K562 (cell line): ENCODE results near the gene DISC1. TPM values are rescaled to one million over a fixed set of nuclear protein-coding genes. Genes with fewer than 3 reads are reported as not detected.

Experiments
- ATAC-seq: fragments of 200-7000 bp; cut with Tn5 transposase; 3 replicates; pipeline ENCODE4 v1.9.1; 2020; ENCODE audit warnings: moderate library complexity
- BruUV-seq: library from RNA; stranded (reverse); fragments of 400-500 nt; replicated peaks from 2 replicates; lab custom pipeline; 2021; lab: Mats Ljungman, UMichigan
- CTCF ChIA-PET: fragments of 300-600 bp; formaldehyde crosslinking; extraction: SDS; loops from one replicate; lab custom pipeline; 2021; ENCODE audit warnings: low intra/inter-chr PET ratio; lab: Yijun Ruan, JAX
- POLR2A ChIA-PET: fragments of 300-600, 350-650 bp; sonication (Branson Sonifier 250); formaldehyde crosslinking; extraction: SDS; loops from one replicate; lab custom pipeline; 2021; ENCODE audit warnings: antibody characterized with exemption, inconsistent platforms; lab: Yijun Ruan, JAX
- DNase-seq, 4 experiments: peaks; one replicate each; pipeline versions ENCODE4 v3.0.0 to v3.0.0-alpha.2; 2011 to 2018; ENCODE audit warnings: low spot score in 3 of 4, mixed read lengths in 3 of 4; ENCODE audit errors: extremely low read depth in 1 of 4
- FAIRE-seq: peaks from 2 replicates; lab custom pipeline; 2011; peaks lifted over from hg19 to GRCh38; lab: Jason Lieb, UNC
- H2AFZ ChIP-seq: 2 replicates; pipeline ENCODE4 v1.6.0; 2011; ENCODE audit warnings: low read depth, low read length, control low read depth, inconsistent platforms
- H3K27ac ChIP-seq: fragments of 200-600 bp; 3 replicates; pipeline ENCODE4 v1.8.0; 2011; ENCODE audit warnings: low read depth, mild to moderate bottlenecking, control low read depth, inconsistent platforms, low read length, moderate library complexity, mixed read lengths; ENCODE audit errors: extremely low read depth
- H3K27me3 ChIP-seq, 2 experiments: fragments of 300-600 bp in 1 of 2; 2 replicates in 1 of 2; 3 replicates in 1 of 2; pipeline versions ENCODE4 v1.6.0 to v1.8.0; 2011; ENCODE audit warnings: inconsistent platforms in 2 of 2, low read length in 2 of 2, mild to moderate bottlenecking in 1 of 2, mixed read lengths in 1 of 2, moderate library complexity in 1 of 2; ENCODE audit not compliant: control insufficient read depth in 2 of 2, insufficient read depth in 2 of 2
- H3K36me3 ChIP-seq: fragments of 300-600 bp; 3 replicates; pipeline ENCODE4 v1.8.0; 2011; ENCODE audit warnings: mild to moderate bottlenecking, low read length, inconsistent platforms; ENCODE audit not compliant: control insufficient read depth, insufficient read depth
- H3K4me1 ChIP-seq, 2 experiments: fragments of 200-600 bp in 1 of 2; replicated peaks in 1 of 2; 2 replicates in 1 of 2; 3 replicates in 1 of 2; pipeline versions ENCODE4 v1.5.1 to v1.8.0; 2011; ENCODE audit warnings: inconsistent platforms in 2 of 2, low read length in 2 of 2, mild to moderate bottlenecking in 1 of 2, mixed read lengths in 1 of 2, moderate library complexity in 1 of 2; ENCODE audit not compliant: control insufficient read depth in 2 of 2, insufficient read depth in 2 of 2
- H3K4me2 ChIP-seq: 2 replicates; pipeline ENCODE4 v1.6.1; 2011; ENCODE audit warnings: low read length, control low read depth, inconsistent platforms, mixed read lengths; ENCODE audit not compliant: insufficient read depth
- H3K4me3 ChIP-seq: fragments of 200-600 bp; sonication (generic), shearing (Covaris generic); 2 replicates; pipeline ENCODE4 v1.5.1; 2016; ENCODE audit warnings: control low read depth, inconsistent platforms
- H3K79me2 ChIP-seq: fragments of 200-600 bp; 3 replicates; pipeline ENCODE4 v1.8.0; 2011; ENCODE audit warnings: low read length, inconsistent platforms; ENCODE audit not compliant: control insufficient read depth, insufficient read depth
- H3K9ac ChIP-seq, 2 experiments: 2 replicates each; pipeline versions ENCODE4 v1.6.0 to v1.6.1; 2011; ENCODE audit warnings: low read depth in 2 of 2, low read length in 2 of 2, control low read depth in 1 of 2, inconsistent platforms in 1 of 2, mild to moderate bottlenecking in 1 of 2, mixed read lengths in 1 of 2; ENCODE audit not compliant: insufficient read depth in 1 of 2
- H3K9me1 ChIP-seq: one replicate; pipeline ENCODE4 v1.6.0; 2011; ENCODE audit warnings: inconsistent platforms, mild to moderate bottlenecking, low read length, moderate library complexity; ENCODE audit not compliant: control insufficient read depth, insufficient read depth
- H3K9me3 ChIP-seq: replicated peaks from 2 replicates; pipeline ENCODE4 v1.5.1; 2011; ENCODE audit warnings: low read depth, low read length, inconsistent platforms; ENCODE audit not compliant: control insufficient read depth, insufficient read depth
- H4K20me1 ChIP-seq: replicated peaks from 2 replicates; pipeline ENCODE4 v1.6.1; 2011; ENCODE audit warnings: low read length, inconsistent platforms, mixed read lengths; ENCODE audit not compliant: control insufficient read depth, insufficient read depth
- ARNT ChIP-seq, 2 experiments: fragments of 450-650 bp; IDR thresholded peaks; 2 replicates each; pipeline ENCODE4 v1.6.1; 2016; ENCODE audit warnings: mild to moderate bottlenecking in 1 of 2
- CBFA2T2 ChIP-seq: fragments of 450-650 bp; conservative IDR thresholded peaks from 2 replicates; pipeline ENCODE4 v1.6.1; 2017; ENCODE audit warnings: mild to moderate bottlenecking
- CBX5 ChIP-seq: IDR thresholded peaks from 2 replicates; pipeline ENCODE4 v1.6.1; 2014; ENCODE audit warnings: low read depth, borderline replicate concordance
- CHCHD3 ChIP-seq: fragments of 250-450 bp; sonication (Bioruptor Pico); IDR thresholded peaks from 2 replicates; pipeline ENCODE4 v2.1.2; 2022; ENCODE audit warnings: mild to moderate bottlenecking
- EGR1 ChIP-seq: fragments of 450-650 bp; conservative IDR thresholded peaks from 2 replicates; pipeline ENCODE4 v1.6.1; 2017; ENCODE audit warnings: mild to moderate bottlenecking
- GTF2E2 ChIP-seq: fragments of 200-800 bp; sonication (Bioruptor generic); IDR thresholded peaks from 2 replicates; pipeline ENCODE4 v1.6.1; 2016; ENCODE audit warnings: missing genetic modification characterization, missing compliant biosample characterization
- IRF2 ChIP-seq: sonication (generic); formaldehyde crosslinking; IDR thresholded peaks from 2 replicates; pipeline ENCODE4 v1.8.1; 2022; ENCODE audit warnings: mild to moderate bottlenecking, missing genetic modification reagents
- MCM5 ChIP-seq: fragments of 450-650 bp; IDR thresholded peaks from 2 replicates; pipeline ENCODE4 v1.6.1; 2016; ENCODE audit warnings: low read depth
- NR1H2 ChIP-seq: sonication (generic); formaldehyde crosslinking; IDR thresholded peaks from 2 replicates; pipeline ENCODE4 v1.4.0; 2020; ENCODE audit warnings: mild to moderate bottlenecking, missing genetic modification reagents
- PCBP2 ChIP-seq: fragments of 200-400 bp; formaldehyde crosslinking; IDR thresholded peaks from 2 replicates; pipeline ENCODE4 v1.6.1; 2018; ENCODE audit warnings: low read length, low read depth, mild to moderate bottlenecking, moderate library complexity; ENCODE audit not compliant: poor library complexity, severe bottlenecking
- SAP30 ChIP-seq: fragments of 200-600 bp; sonication (generic); IDR thresholded peaks from 2 replicates; pipeline ENCODE4 v1.6.1; 2012; ENCODE audit warnings: borderline replicate concordance, low read depth, mild to moderate bottlenecking, moderate library complexity, low read length, control low read depth, inconsistent platforms; ENCODE audit not compliant: insufficient read depth, poor library complexity, severe bottlenecking
- SMAD1 ChIP-seq: fragments of 150-350 bp; IDR thresholded peaks from 2 replicates; pipeline ENCODE4 v1.6.1; 2014; ENCODE audit warnings: low read length, low read depth; ENCODE audit not compliant: partially characterized antibody
- TCFL5 ChIP-seq: fragments of 250-450 bp; sonication (Bioruptor Pico); conservative IDR thresholded peaks from 2 replicates; pipeline ENCODE4 v1.6.1; 2021; ENCODE audit warnings: mild to moderate bottlenecking, moderate library complexity, matching md5 sums
- YBX1 ChIP-seq: fragments of 450-650 bp; IDR thresholded peaks from 2 replicates; pipeline ENCODE4 v1.7.1; 2016; ENCODE audit warnings: mild to moderate bottlenecking
- ZNF197 ChIP-seq: fragments of 200-800 bp; sonication (Bioruptor generic); IDR thresholded peaks from 2 replicates; pipeline ENCODE4 v1.6.1; 2016; ENCODE audit warnings: low read depth, missing genetic modification characterization, missing compliant biosample characterization
- ZNF239 ChIP-seq: fragments of 250-450 bp; sonication (Bioruptor Pico); IDR thresholded peaks from 2 replicates; pipeline ENCODE4 v1.4.0; 2020; ENCODE audit warnings: mild to moderate bottlenecking
- ZNF253 ChIP-seq: fragments of 250-450 bp; sonication (Bioruptor Pico); conservative IDR thresholded peaks from 2 replicates; pipeline ENCODE4 v1.6.1; 2021; ENCODE audit warnings: mild to moderate bottlenecking
- ZNF311 ChIP-seq: fragments of 250-450 bp; sonication (Bioruptor Pico); IDR thresholded peaks from 2 replicates; pipeline ENCODE4 v1.4.0; 2020; ENCODE audit warnings: mild to moderate bottlenecking, moderate library complexity
- ZSCAN32 ChIP-seq: fragments of 450-650 bp; formaldehyde crosslinking; IDR thresholded peaks from 2 replicates; pipeline ENCODE4 v1.4.0; 2020; ENCODE audit warnings: mild to moderate bottlenecking, moderate library complexity
- WGBS: fragments of 100-300 bp; shearing (Covaris generic); methylation state at CpG from one replicate; pipeline ENCODE4 v1.1.6; 2016; ENCODE audit warnings: low coverage, mixed read lengths; ENCODE audit not compliant: insufficient coverage; ENCODE audit errors: missing lambda C conversion rate; 5-methylcytosine and 5-hydroxymethylcytosine counted together
- in situ Hi-C: fragments of 300-500 bp; cut with MboI; formaldehyde crosslinking; loops from 4 replicates; pipeline ENCODE4 v1.15.0; 2018; ENCODE audit warnings: inconsistent platforms, mixed read lengths
- intact Hi-C: fragments of 100-400 bp; cut with micrococcal nuclease; formaldehyde crosslinking; loops from 2 replicates; pipeline ENCODE4 v1.14.2; 2022
- polyA plus RNA-seq, 8 experiments: library from polyadenylated mRNA; depleted of rRNA in 4 of 8; stranded (reverse) in 5 of 8; unstranded in 3 of 8; fragments of >200 nt; fragmentation: Nextera tagmentation in 2 of 8; fragmentation: Illumina TruSeq in 1 of 8; extraction: Ambion mirVana in 2 of 8; extraction: Trizol in 1 of 8; gene quantifications; 2 replicates each; pipeline versions ENCODE4 v1.2.1 to v1.2.3, GENCODE V29; 2011 to 2014; ENCODE audit warnings: inconsistent platforms in 1 of 8, missing spikeins in 1 of 8
- total RNA-seq, 7 experiments: library from RNA; depleted of rRNA in 6 of 7; stranded (reverse); fragments of >200 nt in 6 of 7; fragmentation: Illumina TruSeq in 2 of 7; extraction: Trizol in 2 of 7; gene quantifications; 2 replicates each; pipeline versions ENCODE4 v1.2.1 to v1.2.3, GENCODE V29; 2011 to 2021; ENCODE audit warnings: low replicate concordance in 1 of 7
- TF ChIP-seq, protein P1 (sequence below): fragments of 450-650 bp; formaldehyde crosslinking; IDR thresholded peaks from 2 replicates; pipeline ENCODE4 v1.4.0; 2020; ENCODE audit warnings: mild to moderate bottlenecking, moderate library complexity
- TF ChIP-seq, protein P2 (sequence below): fragments of 250-450 bp; sonication (Bioruptor Pico); IDR thresholded peaks from 2 replicates; pipeline ENCODE4 v1.8.0; 2022; ENCODE audit warnings: moderate library complexity, mild to moderate bottlenecking, inconsistent platforms

Gene DISC1
- total and polyA plus RNA-seq, 9 of the 15 experiments (the other 6 are each of a cell fraction or from before 2014, with no cell fraction given), result 0.01 to 0.11 (median 0.08) TPM; not detected in 1

DNA sequence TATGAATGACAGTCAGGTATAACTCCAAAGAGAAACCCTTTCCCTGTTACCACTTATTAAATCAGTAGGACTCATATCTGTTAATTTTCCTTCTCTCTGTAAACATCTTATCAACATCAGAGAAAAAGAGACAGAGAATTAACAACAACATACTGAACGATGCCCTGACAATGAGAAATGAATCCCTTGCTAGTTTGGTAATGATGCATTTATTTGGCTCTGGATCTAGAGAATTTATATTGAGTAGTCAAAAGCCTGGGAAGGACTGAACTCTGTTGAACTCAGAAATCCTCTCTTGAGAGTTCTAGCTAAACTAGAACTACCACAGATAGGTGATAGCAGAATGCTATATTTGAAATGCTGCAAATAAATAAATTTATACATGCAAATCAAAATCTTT, 325.6 kb downstream of the DISC1 start (continued):
- TF ChIP-seq ZSCAN32 (no peak), ARNT (IDR thresholded peaks at IDR 0.05) (no peak), ZNF197 (CRISPR knock-in tag) (no peak), SAP30 (no peak), IRF2 (no peak), CHCHD3 (CRISPR knock-in tag) (no peak), ZNF239 (CRISPR knock-in tag) (no peak), NR1H2 (no peak)
- TF ChIP-seq, protein P1, sequence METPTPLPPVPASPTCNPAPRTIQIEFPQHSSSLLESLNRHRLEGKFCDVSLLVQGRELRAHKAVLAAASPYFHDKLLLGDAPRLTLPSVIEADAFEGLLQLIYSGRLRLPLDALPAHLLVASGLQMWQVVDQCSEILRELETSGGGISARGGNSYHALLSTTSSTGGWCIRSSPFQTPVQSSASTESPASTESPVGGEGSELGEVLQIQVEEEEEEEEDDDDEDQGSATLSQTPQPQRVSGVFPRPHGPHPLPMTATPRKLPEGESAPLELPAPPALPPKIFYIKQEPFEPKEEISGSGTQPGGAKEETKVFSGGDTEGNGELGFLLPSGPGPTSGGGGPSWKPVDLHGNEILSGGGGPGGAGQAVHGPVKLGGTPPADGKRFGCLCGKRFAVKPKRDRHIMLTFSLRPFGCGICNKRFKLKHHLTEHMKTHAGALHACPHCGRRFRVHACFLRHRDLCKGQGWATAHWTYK (CRISPR knock-in tag), result no peak

DNA sequence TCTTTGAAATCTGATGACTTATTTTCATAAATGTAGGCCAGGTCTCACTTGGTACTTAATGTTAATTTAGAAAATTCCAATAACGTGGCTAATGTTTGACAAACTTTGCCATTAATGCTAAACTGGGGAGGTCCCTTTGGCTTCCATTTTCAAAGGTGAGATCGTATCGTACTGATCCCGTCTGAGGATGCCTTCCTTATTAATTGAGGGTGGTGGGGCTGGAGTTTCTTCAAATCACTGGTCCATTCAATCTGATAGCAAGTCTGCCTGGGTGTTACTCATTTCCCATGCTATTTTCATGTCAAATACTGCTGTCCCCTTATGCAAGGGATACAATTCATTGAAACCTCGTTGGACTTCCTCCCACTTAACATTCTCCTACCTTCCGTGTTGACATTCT, 327.1 kb downstream of the DISC1 start:
- Histone ChIP-seq H3K27me3 (no peaks in the 10 kb centered on the region), H3K9ac (no peak overlapping the region), H3K27ac (no peak overlapping the region), H3K4me1 (no peaks in the 10 kb centered on the region), H3K9me3 (no peaks in the 10 kb centered on the region), H3K36me3 (no peaks in the 10 kb centered on the region), H3K9me1 (no peaks in the 10 kb centered on the region), H2AFZ (no peak overlapping the region), H3K4me3 (no peak overlapping the region), H3K79me2 (no peaks in the 10 kb centered on the region), H3K4me2 (no peak overlapping the region), H4K20me1 (no peaks in the 10 kb centered on the region)
- intact Hi-C loops (no loop called here), in situ Hi-C loops (no loop called here)
- ATAC-seq, result no peak
- no peak for TF ChIP-seq CBFA2T2
- TF ChIP-seq GTF2E2 (tag), result no peak
- TF ChIP-seq EGR1, result no peak
- TF ChIP-seq MCM5, result no peak
- TF ChIP-seq YBX1, result no peak
- TF ChIP-seq SMAD1, result no peak
- no peak for TF ChIP-seq PCBP2
- TF ChIP-seq ZNF253 (CRISPR knock-in tag), result no peak
- no peak for TF ChIP-seq ZNF311 (CRISPR knock-in tag)
- TF ChIP-seq, protein P2, sequence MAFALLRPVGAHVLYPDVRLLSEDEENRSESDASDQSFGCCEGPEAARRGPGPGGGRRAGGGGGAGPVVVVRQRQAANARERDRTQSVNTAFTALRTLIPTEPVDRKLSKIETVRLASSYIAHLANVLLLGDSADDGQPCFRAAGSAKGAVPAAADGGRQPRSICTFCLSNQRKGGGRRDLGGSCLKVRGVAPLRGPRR (CRISPR knock-in tag), result no peak
- TF ChIP-seq CBX5, result no peak
- TF ChIP-seq TCFL5 (CRISPR knock-in tag), result no peak
- WGBS, result 0% methylated on average over 6 of the region's 6 CpGs
- ChIA-PET POLR2A (no interaction called here), CTCF (no interaction called here)
- FAIRE-seq, result no peak
- no TSS peak for BruUV-seq
- DNase-seq, result no peak
